DMS53 treated with DMSO at 0.1 percent for 48 hours (cell line): ENCODE results near the gene RHBDD1.

ENCODE experiments used
- DNase-seq: peaks from one replicate; lab custom pipeline; 2025; ENCODE audit not compliant: unreplicated experiment; lab: John Stamatoyannopoulos, UW

Gene RHBDD1, protein sequence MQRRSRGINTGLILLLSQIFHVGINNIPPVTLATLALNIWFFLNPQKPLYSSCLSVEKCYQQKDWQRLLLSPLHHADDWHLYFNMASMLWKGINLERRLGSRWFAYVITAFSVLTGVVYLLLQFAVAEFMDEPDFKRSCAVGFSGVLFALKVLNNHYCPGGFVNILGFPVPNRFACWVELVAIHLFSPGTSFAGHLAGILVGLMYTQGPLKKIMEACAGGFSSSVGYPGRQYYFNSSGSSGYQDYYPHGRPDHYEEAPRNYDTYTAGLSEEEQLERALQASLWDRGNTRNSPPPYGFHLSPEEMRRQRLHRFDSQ

DNA sequence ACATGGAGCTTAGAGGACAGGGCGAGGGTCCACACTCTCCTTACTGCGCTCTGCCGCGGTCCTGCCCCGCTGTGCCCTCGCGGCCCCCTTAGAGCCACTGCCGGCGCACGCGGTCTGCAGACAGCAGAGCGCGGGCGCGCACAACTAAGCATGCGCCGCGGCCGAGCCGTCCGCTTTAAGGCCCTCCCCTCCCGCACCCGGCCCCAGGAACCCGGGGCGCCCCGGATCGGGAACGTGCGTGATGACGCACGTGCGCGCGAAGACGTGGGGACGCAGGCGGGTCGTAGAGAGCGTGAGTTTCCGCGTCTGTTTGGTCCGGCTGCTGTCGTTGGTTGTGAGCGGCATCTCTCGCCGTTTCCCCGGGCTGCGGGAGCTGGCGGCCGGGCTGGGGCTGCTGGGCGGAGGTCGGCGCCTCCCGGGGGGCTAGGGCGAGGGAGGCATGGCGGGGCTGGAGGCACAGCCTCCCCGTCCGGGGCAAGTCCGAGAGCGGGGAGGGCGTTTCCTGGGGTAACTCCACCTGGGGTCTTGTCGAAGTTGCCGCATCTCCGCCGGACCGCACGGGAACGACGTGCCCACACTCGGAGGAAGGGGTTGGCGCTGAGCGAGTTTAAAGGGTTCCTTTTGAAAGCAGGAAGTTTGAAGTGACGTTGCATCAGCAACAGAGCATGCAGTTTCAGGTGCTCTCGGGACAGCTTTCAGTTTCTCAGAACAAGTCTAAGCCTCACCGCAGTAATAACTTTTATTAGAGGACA lies at the start of gene RHBDD1:
Gene RHBDD1 (plus strand): TSS at position 259 of the 752 bp plus-strand sequence. CDS start 28,640 bp downstream, outside the sequence.
- peak; percentile 71 for DNase-seq

DNA sequence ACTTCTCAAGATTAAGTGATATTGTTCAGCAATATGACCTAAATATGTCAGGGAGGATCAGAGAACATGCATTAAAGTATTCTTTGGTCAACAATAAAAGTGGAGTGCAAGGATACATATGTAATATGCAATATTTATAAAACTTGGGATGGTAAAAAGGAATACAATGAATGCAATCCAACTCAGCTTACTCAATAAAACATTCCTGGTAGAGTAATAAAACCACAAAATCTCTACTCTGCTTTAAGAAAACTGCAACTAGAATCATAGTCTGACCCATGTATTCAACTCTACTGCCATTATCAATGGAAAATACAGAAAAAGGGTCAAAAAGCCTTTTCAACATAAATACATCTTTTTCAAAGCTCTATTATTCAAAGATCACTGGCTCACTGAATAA lies 47.8 kb upstream of the RHBDD1 start:
- no peak for DNase-seq

DNA sequence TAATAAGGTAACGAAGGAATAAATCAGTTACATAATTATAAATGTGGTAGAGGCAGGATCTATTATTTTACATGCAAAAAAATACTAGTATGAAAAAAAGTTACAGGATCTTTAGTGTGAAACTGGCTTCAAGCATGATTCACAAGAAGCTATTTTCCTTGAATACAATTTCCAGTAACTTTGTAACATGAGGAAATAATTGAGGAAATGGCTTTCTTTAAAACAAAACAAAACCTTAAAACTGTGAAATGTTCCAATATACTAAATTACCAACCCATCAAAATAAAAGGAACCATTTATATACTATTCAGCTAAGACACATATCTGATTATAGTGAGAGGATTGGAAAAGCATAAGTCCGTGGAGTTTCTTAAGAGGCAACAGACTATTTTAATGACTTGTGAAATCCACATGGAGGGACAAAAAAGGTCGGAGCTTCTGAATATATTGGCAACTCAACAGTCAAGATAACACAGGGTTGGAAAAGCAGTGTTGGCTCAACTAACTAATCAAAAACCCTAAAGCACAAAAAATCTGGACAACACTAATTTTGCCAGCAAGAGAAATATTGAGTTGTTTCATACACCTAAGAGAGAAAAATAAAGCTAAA lies 46.9 kb upstream of the RHBDD1 start:
- no peak for DNase-seq

DNA sequence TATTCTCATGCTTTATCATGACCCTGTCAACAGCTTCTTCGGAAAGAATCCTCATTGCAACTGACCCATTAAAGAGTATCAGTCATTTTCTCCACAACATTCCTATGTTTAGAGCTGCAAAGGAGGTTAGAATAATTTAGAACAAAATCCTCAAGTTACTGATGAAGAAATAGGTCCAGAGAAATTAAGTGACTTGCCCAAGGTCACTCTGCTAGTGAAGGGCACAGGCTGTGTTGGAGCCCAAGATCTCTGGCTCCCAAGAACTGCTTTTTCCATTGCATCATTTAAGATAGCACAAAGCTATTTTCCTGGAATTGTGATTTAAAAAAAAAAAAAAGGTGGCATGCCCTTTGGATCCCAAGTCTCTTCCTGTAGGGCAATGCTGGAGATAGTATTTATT lies 45.8 kb upstream of the RHBDD1 start:
- DNase-seq: no peak

DNA sequence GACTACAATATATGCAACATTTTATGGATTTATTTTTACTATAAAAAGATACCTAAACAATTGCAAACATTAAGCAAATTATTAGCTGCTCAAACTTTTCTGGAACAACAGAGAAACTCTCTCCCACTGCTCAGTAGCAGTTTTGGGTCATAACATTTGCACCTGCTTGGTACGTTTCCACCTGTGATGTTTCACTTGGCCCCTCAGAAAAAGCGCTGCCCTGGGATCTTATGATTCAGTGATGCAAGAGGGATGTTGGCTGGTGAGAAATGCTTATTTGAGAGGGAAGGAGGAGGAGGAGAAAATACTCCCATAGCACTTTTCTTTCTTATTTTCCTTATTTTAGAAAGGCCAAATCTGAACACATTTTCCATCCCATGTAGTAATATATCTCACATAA lies 45.4 kb upstream of the RHBDD1 start:
- no peak for DNase-seq

DNA sequence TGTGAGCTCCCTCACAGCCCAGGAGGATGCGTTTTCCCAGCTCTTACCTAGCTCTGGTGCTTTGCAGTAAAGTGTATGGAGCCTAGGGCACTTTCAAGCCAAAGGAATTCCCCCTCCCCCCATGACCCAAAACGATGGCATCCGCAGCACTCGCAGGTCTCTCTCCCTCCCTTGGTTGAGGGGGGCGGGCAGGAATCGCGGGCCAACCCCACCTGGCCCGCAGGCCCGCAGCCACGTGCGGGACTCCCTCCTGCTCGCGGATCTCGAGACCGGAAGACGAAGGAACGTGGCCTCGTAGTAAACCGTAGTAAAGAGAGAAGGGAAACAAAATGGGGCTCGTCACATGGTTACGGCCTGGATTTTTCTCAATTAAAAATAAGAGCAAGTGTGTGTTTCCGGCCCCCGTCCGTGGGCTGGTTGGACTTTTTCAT lies 44.8 kb upstream of the RHBDD1 start:
- peak; percentile 27 for DNase-seq

DNA sequence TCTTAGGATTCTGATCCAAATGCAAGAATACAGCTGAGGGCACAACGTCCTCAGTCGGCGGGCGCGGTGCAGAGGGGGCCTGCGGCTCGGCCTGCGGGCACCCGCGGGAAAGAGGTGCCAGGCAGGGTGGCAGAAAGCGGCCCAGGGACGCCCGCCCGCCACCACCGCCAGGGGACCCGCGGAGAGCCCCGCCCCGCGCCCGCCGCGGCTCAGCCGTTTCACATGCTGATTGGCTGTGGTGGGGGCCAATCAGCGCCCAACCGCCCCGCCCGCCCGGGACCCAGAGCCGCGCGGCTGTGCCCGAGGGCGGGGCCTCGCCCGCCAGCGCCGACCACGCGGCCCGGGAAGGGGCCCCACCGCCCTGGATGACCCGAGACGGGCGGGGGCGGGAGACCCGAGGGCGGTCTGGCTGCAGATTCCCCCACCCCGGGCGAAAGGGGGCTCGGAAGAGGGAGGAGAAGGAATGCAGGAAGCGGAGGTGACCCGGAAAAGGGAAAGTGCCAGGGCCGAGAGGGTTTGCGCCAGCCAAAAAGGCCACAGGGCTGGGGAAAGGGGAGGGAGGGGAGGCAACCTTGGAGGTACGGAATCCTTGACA lies 44.3 kb upstream of the RHBDD1 start:
- DNase-seq: peak; percentile 70

DNA sequence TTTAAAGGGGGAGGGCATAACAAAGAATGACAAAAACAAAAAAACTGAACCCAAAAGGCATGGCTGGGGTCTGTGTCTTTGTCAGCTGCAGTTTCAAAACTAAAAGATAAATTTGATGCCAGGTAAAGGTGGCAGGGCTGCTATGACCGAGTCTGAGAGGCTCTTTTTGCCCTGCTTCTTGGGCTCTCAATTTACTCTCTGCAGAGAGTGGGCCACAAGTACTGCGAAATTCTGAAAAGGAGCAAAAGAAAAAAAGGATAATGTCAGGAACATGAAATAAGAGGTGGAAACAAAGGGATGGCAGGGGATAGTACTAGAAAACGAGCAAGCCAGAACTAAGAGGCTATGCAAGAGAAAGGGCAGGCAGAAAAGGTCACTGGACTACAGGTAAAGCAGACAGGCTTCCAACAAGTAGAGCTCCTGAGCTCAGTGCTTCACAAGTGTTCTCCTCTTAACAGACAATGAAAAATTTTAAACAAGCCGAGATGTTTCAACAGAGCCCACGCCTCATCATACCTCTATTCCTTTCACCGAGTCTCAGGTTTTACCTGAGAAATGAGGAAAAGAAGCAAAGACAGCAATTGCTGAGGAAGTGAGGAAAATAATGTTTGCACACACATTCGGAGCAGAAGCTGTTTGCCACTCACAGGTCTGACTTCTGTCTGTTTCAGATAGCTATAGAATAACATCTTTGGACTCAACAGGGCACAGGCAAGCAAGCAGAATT lies 43.5 kb upstream of the RHBDD1 start:
- DNase-seq: peak; percentile 16

DNA sequence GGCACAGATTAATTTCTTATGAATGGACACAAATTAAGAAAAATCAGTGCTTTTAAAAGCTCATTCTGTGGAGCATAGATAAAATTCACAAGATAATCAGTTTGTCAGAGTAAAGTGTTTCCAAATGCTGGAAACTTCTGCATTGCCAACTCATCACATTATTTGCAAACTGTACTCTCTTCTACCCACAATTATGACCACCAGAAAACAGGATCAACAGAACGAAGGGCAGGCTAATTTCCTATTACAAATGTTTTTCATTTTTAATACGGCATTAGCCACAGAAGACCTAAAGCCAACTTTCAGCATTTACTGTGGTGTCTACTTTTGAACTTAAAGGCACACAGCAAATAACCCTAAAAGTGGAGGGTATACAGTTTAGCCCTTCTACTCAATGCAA lies 42.2 kb upstream of the RHBDD1 start:
- no peak for DNase-seq

DNA sequence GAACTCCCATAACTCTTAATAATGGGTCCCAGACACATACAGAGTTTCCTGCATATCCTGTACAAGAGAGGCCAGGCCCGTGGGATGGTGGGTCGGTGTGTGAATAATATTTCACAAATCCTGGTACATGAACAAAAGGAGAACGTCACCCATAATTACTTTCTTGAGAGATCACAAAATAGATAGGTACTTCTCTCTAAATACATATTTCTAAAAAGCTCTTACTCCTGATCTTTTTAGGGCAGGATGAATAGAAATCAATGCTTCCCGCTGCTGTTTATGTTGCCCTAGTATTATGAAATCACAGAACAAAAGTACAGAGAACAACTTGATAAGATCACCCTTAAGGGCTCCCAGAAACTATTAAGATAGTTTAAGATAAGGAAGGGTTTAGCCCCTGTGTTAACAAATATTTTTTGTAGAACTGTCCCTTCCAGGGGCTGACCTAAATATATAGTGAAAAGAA lies 41.6 kb upstream of the RHBDD1 start:
- DNase-seq: no peak

DNA sequence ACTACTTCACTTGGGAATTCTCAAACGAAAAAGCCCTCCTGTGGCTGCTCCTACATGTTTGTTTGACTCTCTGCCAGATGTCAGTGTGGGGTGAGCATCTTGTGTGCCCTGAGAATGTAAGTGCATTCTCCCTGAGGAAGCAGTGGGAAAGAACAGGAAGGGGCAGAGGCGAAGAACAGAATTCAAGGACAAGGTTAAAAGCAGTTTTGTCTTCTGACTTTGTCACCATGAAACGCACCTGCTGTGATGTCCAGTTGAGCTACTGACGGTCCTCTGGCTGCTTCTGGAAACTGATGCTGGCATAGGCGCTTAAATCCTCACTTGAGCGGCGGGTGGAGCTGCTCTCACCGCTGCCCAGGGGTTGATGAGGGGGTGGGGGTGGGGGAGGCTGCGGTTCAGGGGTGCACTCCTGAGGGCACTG lies 41.1 kb upstream of the RHBDD1 start:
- DNase-seq: no peak

DNA sequence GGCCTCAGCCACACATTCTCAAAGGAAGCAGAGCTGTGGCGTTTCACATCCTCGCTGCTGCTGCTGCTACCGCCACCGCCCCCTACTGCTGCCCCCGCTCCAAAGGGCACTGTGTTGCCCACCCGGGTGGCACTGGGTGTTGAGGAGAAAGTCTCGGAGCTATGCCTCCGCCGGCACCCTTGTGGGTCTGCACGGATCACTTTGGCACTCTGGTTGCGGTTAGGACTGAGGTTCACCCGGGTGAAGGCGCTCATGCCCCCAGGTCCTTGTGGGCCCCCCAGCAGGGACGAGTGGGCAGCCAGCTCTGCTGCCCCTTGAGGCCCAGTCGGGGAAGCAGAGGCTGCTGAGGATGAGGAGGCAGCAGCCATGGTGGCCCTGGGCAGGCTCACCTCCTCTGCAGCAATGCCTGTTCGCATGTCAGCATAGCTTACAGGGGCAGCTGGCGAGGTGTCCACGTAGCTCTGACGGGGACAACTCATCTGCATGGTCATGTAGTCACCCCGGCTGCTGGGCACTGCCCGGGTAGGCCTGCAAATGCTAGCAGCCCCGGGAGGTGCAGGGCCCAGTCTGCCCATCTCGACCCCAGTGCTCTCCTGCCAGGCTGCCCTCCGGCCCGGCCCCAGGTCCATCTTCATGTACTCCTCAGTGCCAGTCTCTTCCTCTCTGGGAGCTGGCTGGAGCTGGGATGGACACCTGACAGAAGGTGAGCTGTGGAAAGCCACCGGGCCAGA lies 40.4 kb upstream of the RHBDD1 start:
- DNase-seq: no peak

DNA sequence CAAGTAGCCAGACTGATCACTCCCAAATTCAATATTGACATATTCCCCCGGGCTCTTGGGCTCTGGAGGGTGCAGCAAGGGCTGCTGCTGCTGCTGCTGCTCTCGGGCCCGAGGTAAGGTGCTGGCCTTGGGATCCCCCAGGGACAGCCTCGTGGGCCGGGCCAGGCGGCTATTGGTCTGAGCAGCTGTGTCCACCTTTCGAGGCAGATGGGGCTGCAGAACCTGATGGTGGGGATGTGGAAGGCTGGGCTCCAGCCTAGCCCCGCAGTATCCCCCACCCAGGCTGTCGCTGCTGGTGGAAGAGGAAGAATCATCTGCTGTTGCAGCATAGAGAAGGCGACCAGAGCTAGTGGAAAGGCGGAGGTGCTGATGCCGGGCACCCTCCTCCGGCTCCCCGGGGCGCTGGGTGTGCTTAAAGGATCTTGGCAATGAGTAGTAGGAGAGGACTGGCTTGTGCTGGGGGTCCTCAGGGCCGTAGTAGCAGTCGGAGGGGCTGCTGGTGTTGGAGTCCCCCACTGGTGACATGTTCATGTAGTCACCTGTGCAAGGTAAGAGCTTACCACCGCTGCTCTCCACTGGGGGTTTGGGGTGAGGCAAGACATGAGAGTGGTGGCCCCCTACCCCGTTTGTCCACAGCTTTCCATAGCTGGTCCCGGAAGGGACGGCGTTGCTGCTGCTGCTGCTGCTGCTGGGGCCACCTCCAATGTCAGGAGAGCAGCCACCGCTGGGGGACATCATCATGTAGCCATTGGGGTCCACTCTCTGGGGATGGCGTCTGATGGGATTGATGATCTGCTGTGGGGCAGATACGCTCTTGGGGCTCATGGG lies 39.6 kb upstream of the RHBDD1 start:
- no peak for DNase-seq

DNA sequence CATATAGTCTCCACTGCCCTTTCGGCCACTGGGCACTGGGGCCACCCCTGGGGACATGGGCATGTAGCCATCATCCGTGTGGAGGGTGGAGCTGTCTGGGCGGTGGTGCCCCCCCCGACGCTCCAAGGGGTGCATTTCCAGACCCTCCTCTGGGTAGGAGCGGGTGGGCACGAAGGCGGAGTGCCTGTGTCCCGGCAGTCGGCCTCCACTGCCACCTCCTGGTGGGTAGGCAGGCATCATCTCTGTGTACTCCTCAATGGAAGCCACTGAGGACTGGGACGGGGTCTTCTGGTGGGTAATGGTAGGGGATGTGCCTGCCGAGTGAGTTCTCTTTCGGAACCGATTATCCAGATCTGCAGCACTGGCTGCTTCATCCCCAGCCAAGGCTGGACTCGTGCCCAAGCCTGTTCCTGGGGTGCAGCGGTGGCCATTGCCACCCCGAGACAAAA lies 39.0 kb upstream of the RHBDD1 start:
- DNase-seq: no peak

DNA sequence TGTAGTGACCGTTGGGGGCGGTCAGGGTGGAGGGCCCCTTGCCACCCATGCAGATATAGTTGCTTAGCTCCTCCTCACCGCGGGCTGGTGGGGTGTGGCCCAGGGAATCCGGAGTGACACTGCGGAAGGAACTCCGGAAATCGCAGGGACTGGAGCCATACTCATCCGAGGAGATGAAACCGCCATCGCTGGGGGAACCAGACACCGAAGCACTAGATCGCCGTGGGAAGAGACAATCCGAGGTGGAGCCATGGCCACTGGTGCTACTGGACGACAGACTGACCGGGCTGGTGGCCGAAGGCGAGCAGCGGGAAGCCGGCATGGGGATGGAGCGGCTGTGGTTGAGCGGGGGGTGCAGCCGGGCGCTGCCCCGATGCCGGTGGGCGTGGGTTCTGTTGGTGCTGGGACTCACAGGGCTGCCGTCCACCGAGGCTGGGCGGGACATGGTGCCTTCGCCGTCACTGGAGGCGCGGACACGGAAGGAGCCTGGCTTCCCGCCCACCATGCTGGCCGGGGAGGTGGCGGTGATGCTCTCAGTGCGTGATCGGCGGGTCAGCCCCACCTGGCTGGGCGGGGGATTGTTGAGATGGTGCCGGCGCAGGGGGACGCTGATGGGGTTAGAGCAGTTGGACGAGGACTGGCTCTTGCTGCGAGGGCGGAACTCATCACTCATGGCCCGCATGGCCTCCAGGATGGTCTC lies 38.4 kb upstream of the RHBDD1 start:
- no peak for DNase-seq

DNA sequence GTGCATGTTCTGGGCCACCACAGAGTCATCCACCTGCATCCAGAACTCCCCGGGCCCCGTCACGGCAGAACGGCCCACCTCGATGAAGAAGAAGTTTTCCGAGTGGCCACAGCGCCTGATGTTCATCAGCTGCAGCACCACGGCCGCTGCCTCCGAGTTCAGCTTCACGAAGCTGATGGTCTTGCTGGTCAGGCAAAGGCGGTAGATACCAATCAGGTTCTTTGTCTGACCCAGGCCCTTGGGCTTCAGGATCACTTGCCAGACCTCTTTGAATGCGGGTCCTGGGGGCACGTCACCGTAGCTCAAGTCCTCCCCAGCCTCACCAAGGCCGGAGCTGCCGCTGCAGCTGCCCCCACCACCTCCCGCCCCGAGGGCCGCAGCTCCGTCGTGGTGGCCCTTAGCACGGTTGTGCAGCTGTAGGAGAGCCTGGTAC lies 37.8 kb upstream of the RHBDD1 start:
- no peak for DNase-seq

DNA sequence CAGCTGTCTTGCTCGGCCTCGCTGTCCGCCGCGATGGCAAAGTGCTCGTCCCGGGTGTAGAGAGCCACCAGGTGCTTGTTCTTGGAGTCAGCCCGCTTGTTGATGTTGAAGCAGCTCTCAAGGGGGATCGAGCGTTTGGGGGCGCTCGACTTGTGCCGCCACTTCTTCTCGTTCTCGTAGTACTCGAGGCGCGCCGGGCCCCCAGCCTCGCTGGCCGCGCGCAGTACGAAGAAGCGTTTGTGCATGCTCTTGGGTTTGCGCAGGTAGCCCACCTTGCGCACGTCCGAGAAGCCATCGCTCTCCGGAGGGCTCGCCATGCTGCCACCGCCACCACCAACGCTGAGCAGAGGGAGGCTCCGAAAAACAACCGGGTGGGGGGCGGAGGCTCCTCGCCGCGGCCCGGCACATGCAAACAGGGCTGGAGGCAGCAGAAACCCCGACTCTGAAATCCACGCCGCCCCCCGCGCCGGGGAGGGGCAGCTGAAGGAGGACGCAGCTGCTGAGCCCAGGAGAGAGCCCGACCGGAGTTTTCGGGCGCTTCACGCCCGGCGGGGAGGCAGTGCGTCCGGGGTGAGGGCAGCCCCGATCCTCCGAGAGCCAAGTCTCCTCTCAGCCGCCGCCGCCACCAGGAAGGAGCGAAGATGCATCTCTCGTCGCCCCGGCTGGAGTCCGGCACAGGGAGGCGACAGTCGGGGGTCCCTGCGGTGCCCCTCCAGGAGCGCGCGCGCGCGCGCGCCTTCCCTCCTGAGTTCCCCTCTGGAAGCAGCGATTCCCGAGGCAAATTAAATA lies 37.2 kb upstream of the RHBDD1 start:
- DNase-seq: no peak
